HepG2 (cell line): ENCODE data around the gene RNF40. TPM values are rescaled to one million over a fixed set of nuclear protein-coding genes. Genes with fewer than 3 reads are reported as not detected.

Experiments used
- ATF3 ChIP-seq: sonication (generic); formaldehyde crosslinking; IDR thresholded peaks from 2 replicates; pipeline ENCODE4 v1.4.0; 2020; ENCODE audit warnings: missing genetic modification reagents
- DRAP1 ChIP-seq: IDR thresholded peaks from 2 replicates; pipeline ENCODE4 v1.6.1; 2016; ENCODE audit warnings: missing genetic modification reagents, missing compliant biosample characterization
- KDM4B ChIP-seq: sonication (generic); formaldehyde crosslinking; IDR thresholded peaks from 2 replicates; pipeline ENCODE4 v1.4.0; 2020; ENCODE audit warnings: missing genetic modification reagents
- KDM5B ChIP-seq: sonication (generic); formaldehyde crosslinking; IDR thresholded peaks from 2 replicates; pipeline ENCODE4 v1.4.0; 2020; ENCODE audit warnings: missing genetic modification reagents, mild to moderate bottlenecking, borderline replicate concordance
- MZF1 ChIP-seq: sonication (generic); formaldehyde crosslinking; IDR thresholded peaks from 2 replicates; pipeline ENCODE4 v1.8.1; 2023; ENCODE audit warnings: mild to moderate bottlenecking, missing genetic modification reagents, borderline replicate concordance
- PAWR ChIP-seq: sonication (generic); formaldehyde crosslinking; IDR thresholded peaks from 2 replicates; pipeline ENCODE4 v1.4.0; 2020; ENCODE audit warnings: missing genetic modification reagents, mild to moderate bottlenecking, borderline replicate concordance
- PCBP1 ChIP-seq: fragments of 200-400 bp; formaldehyde crosslinking; IDR thresholded peaks from 2 replicates; pipeline ENCODE4 v1.6.1; 2017; ENCODE audit warnings: mild to moderate bottlenecking, low read depth, low read length, borderline replicate concordance
- PRDM4 ChIP-seq: sonication (generic); formaldehyde crosslinking; IDR thresholded peaks from 2 replicates; pipeline ENCODE4 v1.9.0; 2021; ENCODE audit warnings: missing genetic modification reagents, borderline replicate concordance
- SP4 ChIP-seq: sonication (generic); formaldehyde crosslinking; IDR thresholded peaks from 2 replicates; pipeline ENCODE4 v1.8.1; 2023; ENCODE audit warnings: mild to moderate bottlenecking, missing genetic modification reagents
- TBX3 ChIP-seq: fragments of 450-650 bp; IDR thresholded peaks from 2 replicates; pipeline ENCODE4 v1.6.1; 2017; ENCODE audit warnings: antibody characterized with exemption, mild to moderate bottlenecking, inconsistent platforms, borderline replicate concordance
- TMF1 ChIP-seq: sonication (generic); formaldehyde crosslinking; IDR thresholded peaks from 2 replicates; pipeline ENCODE4 v1.8.1; 2022; ENCODE audit warnings: low read depth, missing genetic modification reagents
- ZC3H4 ChIP-seq: sonication (generic); formaldehyde crosslinking; IDR thresholded peaks from 2 replicates; pipeline ENCODE4 v1.4.0; 2020; ENCODE audit warnings: missing genetic modification reagents, borderline replicate concordance
- ZMYM2 ChIP-seq: sonication (generic); formaldehyde crosslinking; IDR thresholded peaks from 2 replicates; pipeline ENCODE4 v1.8.0; 2022; ENCODE audit warnings: mild to moderate bottlenecking, missing genetic modification reagents
- ZNF230 ChIP-seq: sonication (generic); formaldehyde crosslinking; IDR thresholded peaks from 2 replicates; pipeline ENCODE4 v1.4.0; 2020; ENCODE audit warnings: mild to moderate bottlenecking, missing genetic modification reagents
- ZNF30 ChIP-seq: sonication (generic); formaldehyde crosslinking; IDR thresholded peaks from 2 replicates; pipeline ENCODE4 v1.5.0; 2020; ENCODE audit warnings: mild to moderate bottlenecking, missing genetic modification reagents
- ZNF317 ChIP-seq: sonication (generic); formaldehyde crosslinking; IDR thresholded peaks from 2 replicates; pipeline ENCODE4 v1.5.0; 2020; ENCODE audit warnings: mild to moderate bottlenecking, missing genetic modification reagents
- ZNF354B ChIP-seq: sonication (generic); formaldehyde crosslinking; IDR thresholded peaks from 2 replicates; pipeline ENCODE4 v1.8.0; 2022; ENCODE audit warnings: mild to moderate bottlenecking, missing genetic modification reagents
- ZNF740 ChIP-seq: sonication (generic); formaldehyde crosslinking; IDR thresholded peaks from 2 replicates; pipeline ENCODE4 v1.4.0; 2020; ENCODE audit warnings: missing genetic modification reagents
- ZNF749 ChIP-seq: sonication (generic); formaldehyde crosslinking; IDR thresholded peaks from 2 replicates; pipeline ENCODE4 v1.8.0; 2022; ENCODE audit warnings: mild to moderate bottlenecking, missing genetic modification reagents, moderate library complexity, borderline replicate concordance
- polyA plus RNA-seq, 8 experiments: library from polyadenylated mRNA; depleted of rRNA in 3 of 8; stranded (reverse) in 7 of 8; unstranded in 1 of 8; fragments of >200 nt; fragmentation: Illumina TruSeq in 4 of 8; extraction: Trizol in 4 of 8; gene quantifications; 2 replicates each; pipeline versions ENCODE4 v1.2.1 to v1.2.3, GENCODE V29; 2011 to 2016; ENCODE audit warnings: low read depth in 4 of 8, missing spikeins in 1 of 8, mixed read lengths in 1 of 8; ENCODE audit not compliant: insufficient read depth in 1 of 8
- total RNA-seq, 5 experiments: library from RNA; depleted of rRNA; stranded (reverse); fragments of >200 nt; fragmentation: Illumina TruSeq; extraction: Trizol; gene quantifications; 2 replicates each; pipeline ENCODE4 v1.2.3, GENCODE V29; 2016; ENCODE audit warnings: low read depth in 1 of 5
- TF ChIP-seq, protein P1 (sequence below): sonication (generic); formaldehyde crosslinking; IDR thresholded peaks from 2 replicates; pipeline ENCODE4 v1.4.0; 2020; ENCODE audit warnings: missing genetic modification reagents; ENCODE audit errors: not compliant biosample characterization
- TF ChIP-seq, protein P2 (sequence below): sonication (generic); formaldehyde crosslinking; IDR thresholded peaks from 2 replicates; pipeline ENCODE4 v1.9.0; 2021; ENCODE audit warnings: missing genetic modification reagents, borderline replicate concordance

The RNF40 gene
- total and polyA plus RNA-seq, 2 of the 13 experiments (the other 11 are each of a cell fraction or from before 2014, with no cell fraction given): 84.0 to 85.6 TPM

- peak; percentile 47; the same call in 1 of the 2 replicates for TF ChIP-seq PAWR (CRISPR knock-in tag)
- no peak; the same call in 1 of the 2 replicates for TF ChIP-seq PCBP1
- peak; percentile 87; the same call in 1 of the 2 replicates for TF ChIP-seq TMF1 (CRISPR knock-in tag)
- TF ChIP-seq, protein P1, sequence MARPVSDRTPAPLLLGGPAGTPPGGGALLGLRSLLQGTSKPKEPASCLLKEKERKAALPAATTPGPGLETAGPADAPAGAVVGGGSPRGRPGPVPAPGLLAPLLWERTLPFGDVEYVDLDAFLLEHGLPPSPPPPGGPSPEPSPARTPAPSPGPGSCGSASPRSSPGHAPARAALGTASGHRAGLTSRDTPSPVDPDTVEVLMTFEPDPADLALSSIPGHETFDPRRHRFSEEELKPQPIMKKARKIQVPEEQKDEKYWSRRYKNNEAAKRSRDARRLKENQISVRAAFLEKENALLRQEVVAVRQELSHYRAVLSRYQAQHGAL (CRISPR knock-in tag): no peak
- TF ChIP-seq, protein P2, sequence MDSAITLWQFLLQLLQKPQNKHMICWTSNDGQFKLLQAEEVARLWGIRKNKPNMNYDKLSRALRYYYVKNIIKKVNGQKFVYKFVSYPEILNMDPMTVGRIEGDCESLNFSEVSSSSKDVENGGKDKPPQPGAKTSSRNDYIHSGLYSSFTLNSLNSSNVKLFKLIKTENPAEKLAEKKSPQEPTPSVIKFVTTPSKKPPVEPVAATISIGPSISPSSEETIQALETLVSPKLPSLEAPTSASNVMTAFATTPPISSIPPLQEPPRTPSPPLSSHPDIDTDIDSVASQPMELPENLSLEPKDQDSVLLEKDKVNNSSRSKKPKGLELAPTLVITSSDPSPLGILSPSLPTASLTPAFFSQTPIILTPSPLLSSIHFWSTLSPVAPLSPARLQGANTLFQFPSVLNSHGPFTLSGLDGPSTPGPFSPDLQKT (CRISPR knock-in tag): peak; percentile 79; the same call in 1 of the 2 replicates
- TF ChIP-seq TBX3: no peak; the same call in 1 of the 2 replicates
- peak; percentile 32; the same call in 1 of the 2 replicates for TF ChIP-seq ZNF317
- TF ChIP-seq MZF1: no peak
- TF ChIP-seq ZC3H4 (CRISPR knock-in tag): no peak
- TF ChIP-seq SP4 (CRISPR knock-in tag): peak; percentile 79
- TF ChIP-seq PRDM4 (CRISPR knock-in tag): no peak
- TF ChIP-seq ZNF740 (CRISPR knock-in tag): peak; percentile 68; the same call in 1 of the 2 replicates
- peak; percentile 96 for TF ChIP-seq KDM4B (CRISPR knock-in tag)
- peak; percentile 97 for TF ChIP-seq ZNF749 (CRISPR knock-in tag)
- no peak for TF ChIP-seq ZMYM2 (CRISPR knock-in tag)
- peak; percentile 68; the same call in 1 of the 2 replicates for TF ChIP-seq DRAP1 (CRISPR knock-in tag)
- peak; percentile 92 for TF ChIP-seq ZNF30 (CRISPR knock-in tag)
- TF ChIP-seq KDM5B: peak; percentile 94
- TF ChIP-seq ZNF230: peak; percentile 79
- TF ChIP-seq ZNF354B (CRISPR knock-in tag): peak; percentile 82; the same call in 1 of the 2 replicates
- peak; percentile 91 for TF ChIP-seq ATF3 (CRISPR knock-in tag)
Observed at GRCh38 chr16:30775392-30776188, 13.5 kb downstream of the RNF40 start (continued).
